Calu3 (cell line): Measurements from ENCODE around the gene SIGLEC1. TPM values are rescaled to one million over a fixed set of nuclear protein-coding genes. Genes with fewer than 3 reads are reported as not detected.

Source experiments
- BruUV-seq: library from RNA; stranded (reverse); fragments of 400-500 nt; replicated peaks from 2 replicates; lab custom pipeline; 2021; lab: Mats Ljungman, UMichigan
- CTCF ChIA-PET: fragments of 300-600 bp; sonication (Branson Sonifier 250); formaldehyde crosslinking; loops from one replicate; lab custom pipeline; 2022; ENCODE audit warnings: antibody characterized with exemption; lab: Charles Lee
- DNase-seq: peaks from one replicate; pipeline ENCODE4 v3.0.0; 2022
- H3K27ac Mint-ChIP-seq: one replicate; pipeline ENCODE4 v1.8.0; 2022; ENCODE audit warnings: mixed read lengths; ENCODE audit not compliant: unreplicated experiment
- H3K27me3 Mint-ChIP-seq: one replicate; pipeline ENCODE4 v1.8.0; 2022; ENCODE audit warnings: mixed read lengths; ENCODE audit not compliant: unreplicated experiment
- H3K36me3 Mint-ChIP-seq: one replicate; pipeline ENCODE4 v1.8.0; 2022; ENCODE audit warnings: mild to moderate bottlenecking, moderate library complexity, mixed read lengths; ENCODE audit not compliant: insufficient read depth, unreplicated experiment
- H3K4me1 Mint-ChIP-seq: one replicate; pipeline ENCODE4 v1.8.0; 2022; ENCODE audit warnings: mild to moderate bottlenecking, low read depth, mixed read lengths; ENCODE audit not compliant: unreplicated experiment
- H3K4me3 Mint-ChIP-seq: one replicate; pipeline ENCODE4 v1.8.0; 2022; ENCODE audit warnings: mild to moderate bottlenecking, low read depth, moderate library complexity, mixed read lengths; ENCODE audit not compliant: unreplicated experiment
- H3K9me3 Mint-ChIP-seq: one replicate; pipeline ENCODE4 v1.8.0; 2022; ENCODE audit warnings: low read depth, mixed read lengths; ENCODE audit not compliant: unreplicated experiment
- intact Hi-C: fragments of 100-400 bp; cut with micrococcal nuclease; formaldehyde crosslinking; loops from one replicate; pipeline ENCODE4 v1.10.0; 2022; ENCODE audit not compliant: unreplicated experiment
- total RNA-seq: library from RNA; stranded (reverse); gene quantifications from 2 replicates; pipeline ENCODE4 v1.2.3, GENCODE V29; 2022
- TF ChIP-seq, protein P1 (sequence below): fragments of 200-600 bp; IDR thresholded peaks from one replicate; pipeline ENCODE4 v1.8.0; 2022; ENCODE audit warnings: antibody characterized with exemption; ENCODE audit not compliant: unreplicated experiment

Gene SIGLEC1
- total RNA-seq, 1 experiment from 2014 or later, result not detected

DNA sequence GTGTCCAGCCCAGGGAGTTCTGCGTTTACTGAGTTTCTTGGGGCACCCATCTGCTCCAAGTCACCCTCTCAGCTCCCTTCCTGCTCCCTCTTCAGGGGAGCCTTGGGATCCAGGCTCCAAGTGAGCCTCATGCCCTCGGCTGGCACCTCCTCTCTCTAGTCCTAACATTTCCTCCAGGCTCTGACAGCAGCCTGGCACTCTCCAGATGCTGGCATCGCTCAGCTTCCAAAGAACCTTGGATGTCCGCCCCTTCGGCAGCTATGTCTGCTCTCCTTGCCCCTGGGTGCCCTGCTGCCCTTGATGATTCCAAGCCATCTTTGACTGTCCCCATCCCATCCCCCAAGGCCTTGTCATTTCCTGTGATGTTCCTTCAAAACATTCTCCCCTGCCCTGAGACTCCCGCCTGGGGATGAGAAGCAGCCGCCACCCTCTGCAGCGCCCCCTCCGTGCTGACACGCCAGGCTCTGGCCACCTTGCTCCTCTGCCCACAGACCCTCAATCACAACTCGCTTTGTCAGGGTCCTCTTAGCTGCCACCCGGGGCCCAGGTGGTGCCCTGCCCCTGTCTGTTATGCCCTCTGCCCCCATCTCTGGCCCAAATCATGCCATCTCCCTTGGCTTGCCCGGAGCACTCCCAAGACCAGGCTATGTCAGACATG lies 42.6 kb downstream of the SIGLEC1 start:
- H3K9me3 Mint-ChIP-seq, result no peaks in the 10 kb centered on the region
- no TSS peak for BruUV-seq
- no peak for DNase-seq
- intact Hi-C loops, result no loop called here
- H3K4me3 Mint-ChIP-seq, result no peak overlapping the region
- CTCF ChIA-PET, result no interaction called here
- H3K27ac Mint-ChIP-seq, result no peak overlapping the region
- no peaks in the 10 kb centered on the region for H3K36me3 Mint-ChIP-seq
- H3K27me3 Mint-ChIP-seq, result peaks cover 53% of the 10 kb centered on the region
- H3K4me1 Mint-ChIP-seq, result no peaks in the 10 kb centered on the region
- TF ChIP-seq, protein P1, sequence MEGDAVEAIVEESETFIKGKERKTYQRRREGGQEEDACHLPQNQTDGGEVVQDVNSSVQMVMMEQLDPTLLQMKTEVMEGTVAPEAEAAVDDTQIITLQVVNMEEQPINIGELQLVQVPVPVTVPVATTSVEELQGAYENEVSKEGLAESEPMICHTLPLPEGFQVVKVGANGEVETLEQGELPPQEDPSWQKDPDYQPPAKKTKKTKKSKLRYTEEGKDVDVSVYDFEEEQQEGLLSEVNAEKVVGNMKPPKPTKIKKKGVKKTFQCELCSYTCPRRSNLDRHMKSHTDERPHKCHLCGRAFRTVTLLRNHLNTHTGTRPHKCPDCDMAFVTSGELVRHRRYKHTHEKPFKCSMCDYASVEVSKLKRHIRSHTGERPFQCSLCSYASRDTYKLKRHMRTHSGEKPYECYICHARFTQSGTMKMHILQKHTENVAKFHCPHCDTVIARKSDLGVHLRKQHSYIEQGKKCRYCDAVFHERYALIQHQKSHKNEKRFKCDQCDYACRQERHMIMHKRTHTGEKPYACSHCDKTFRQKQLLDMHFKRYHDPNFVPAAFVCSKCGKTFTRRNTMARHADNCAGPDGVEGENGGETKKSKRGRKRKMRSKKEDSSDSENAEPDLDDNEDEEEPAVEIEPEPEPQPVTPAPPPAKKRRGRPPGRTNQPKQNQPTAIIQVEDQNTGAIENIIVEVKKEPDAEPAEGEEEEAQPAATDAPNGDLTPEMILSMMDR, result no peak

DNA sequence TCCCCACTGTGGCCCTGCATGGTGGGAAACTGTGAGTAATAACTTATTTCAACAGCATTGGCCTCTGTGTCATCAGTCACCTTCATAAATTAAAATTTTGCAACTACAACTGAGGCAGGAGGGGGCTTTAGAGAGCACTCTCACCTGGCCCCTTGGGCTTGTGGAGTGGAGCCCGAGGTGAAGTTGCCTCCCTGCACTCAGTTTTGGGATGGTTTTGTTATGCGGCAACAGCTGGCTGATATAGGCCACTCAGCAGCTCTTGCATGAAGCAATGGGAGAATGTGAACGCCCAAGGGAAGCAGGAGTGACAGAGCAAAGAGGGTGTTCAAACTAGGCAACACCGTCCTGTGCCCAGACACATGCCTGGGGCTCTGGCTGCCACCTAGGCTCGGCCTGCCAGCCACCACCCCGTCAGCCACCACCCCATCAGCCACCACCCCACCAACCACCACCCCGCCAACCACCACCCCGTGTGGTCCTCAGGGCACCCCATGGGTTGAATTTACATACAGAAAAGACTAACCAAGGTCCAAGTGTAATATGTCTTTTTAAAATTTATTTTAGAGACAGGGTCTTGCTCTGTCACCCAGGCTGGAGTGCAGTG lies 44.9 kb downstream of the SIGLEC1 start:
- intact Hi-C loops, result no loop called here
- TF ChIP-seq, protein P1, result no peak
- Mint-ChIP-seq H3K27me3 (peaks cover 62% of the 10 kb centered on the region), H3K4me3 (no peak overlapping the region), H3K4me1 (no peaks in the 10 kb centered on the region), H3K36me3 (no peaks in the 10 kb centered on the region), H3K27ac (no peak overlapping the region), H3K9me3 (no peaks in the 10 kb centered on the region)
- CTCF ChIA-PET, result no interaction called here
- BruUV-seq, result no TSS peak
- no peak for DNase-seq

DNA sequence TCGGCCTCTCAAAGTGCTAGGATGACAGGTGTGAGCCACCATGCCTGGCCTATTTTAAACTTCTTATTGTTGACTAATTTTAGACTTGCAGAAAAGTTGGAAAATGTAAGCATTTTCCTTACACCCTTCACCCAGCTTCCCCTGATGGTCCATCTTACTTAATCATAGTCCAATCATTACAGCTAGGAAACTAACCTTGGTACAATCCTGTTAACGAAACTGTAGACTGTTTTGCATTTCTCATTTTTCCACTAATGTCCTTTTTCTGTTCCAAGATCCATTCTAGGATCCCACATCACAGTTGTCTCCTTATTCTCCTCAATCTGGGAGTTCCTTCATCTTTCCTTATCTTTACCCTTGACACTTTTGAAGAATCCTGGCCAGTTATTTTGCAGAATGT lies 48.5 kb downstream of the SIGLEC1 start:
- Mint-ChIP-seq H3K9me3 (no peaks in the 10 kb centered on the region), H3K27ac (no peak overlapping the region), H3K4me1 (no peaks in the 10 kb centered on the region), H3K36me3 (no peaks in the 10 kb centered on the region), H3K4me3 (no peak overlapping the region), H3K27me3 (peaks cover 47% of the 10 kb centered on the region)
- BruUV-seq, result no TSS peak
- CTCF ChIA-PET, result no interaction called here
- intact Hi-C loops, result no loop called here
- TF ChIP-seq, protein P1, result no peak
- DNase-seq, result no peak

DNA sequence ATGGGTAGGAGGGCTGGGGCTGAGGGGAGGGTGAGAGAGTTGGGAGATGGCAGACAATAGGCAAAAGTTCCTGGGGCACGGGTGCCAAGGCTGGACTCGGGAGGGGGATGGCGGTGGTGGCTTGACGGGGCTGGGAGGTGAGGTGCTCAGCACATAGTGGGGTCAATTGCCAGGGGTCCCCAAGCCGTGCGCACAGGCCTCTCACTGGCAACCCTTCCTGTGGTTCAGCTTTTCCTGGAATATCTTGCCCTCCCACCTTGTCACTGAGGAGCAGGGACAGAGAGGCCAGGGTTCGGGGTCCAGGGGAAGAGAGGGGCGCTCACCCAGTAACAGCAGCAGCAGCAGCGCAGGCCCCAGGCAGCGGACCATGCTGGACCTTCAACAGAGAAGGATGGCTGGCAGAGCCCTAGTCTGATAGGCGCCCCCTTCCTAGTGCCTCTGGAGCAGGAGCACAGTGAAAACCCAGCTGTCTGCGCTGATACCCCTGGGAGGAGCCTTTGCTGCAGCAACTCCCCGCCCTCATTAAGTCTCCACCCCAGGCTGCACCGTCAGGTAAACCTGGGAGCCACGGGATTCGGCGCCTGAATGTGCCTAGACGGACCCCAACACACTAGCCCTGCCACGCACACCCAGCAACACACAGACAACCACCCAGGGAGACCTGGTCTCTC lies 49.2 kb downstream of the SIGLEC1 start, which contains the start of gene GFRA4:
TSS of gene GFRA4 (minus strand) at position 369 of the 671 bp plus-strand sequence. CDS start at position 369, 0 bp downstream.
- no peak within 1 kb of the TSS for H3K27ac Mint-ChIP-seq
- H3K4me1 Mint-ChIP-seq, result no peaks in the 10 kb centered on the region
- CTCF ChIA-PET, result no interaction called here
- no TSS peak for BruUV-seq
- H3K9me3 Mint-ChIP-seq, result no peaks in the 10 kb centered on the region
- H3K36me3 Mint-ChIP-seq, result no peaks in the 10 kb centered on the region
- peaks cover 47% of the 10 kb centered on the region for H3K27me3 Mint-ChIP-seq
- TF ChIP-seq, protein P1, result no peak
- no peak for DNase-seq
- intact Hi-C loops, result no loop called here
- no peak within 1 kb of the TSS for H3K4me3 Mint-ChIP-seq

Other genes starting within 250 kb of the SIGLEC1 start
- gene ATRN, start 241.6 kb downstream of the SIGLEC1 start, total RNA-seq, result 23.9 and 28.3 TPM in 2 replicates
- not detected in 2 replicates for gene GFRA4, start 49.2 kb downstream of the SIGLEC1 start, total RNA-seq
- not detected in 2 replicates for gene ADAM33, start 30.6 kb downstream of the SIGLEC1 start, total RNA-seq
- not detected in 2 replicates for gene HSPA12B, start 20.1 kb upstream of the SIGLEC1 start, total RNA-seq
- gene ADISSP, start 55.2 kb upstream of the SIGLEC1 start, total RNA-seq, result 27.3 and 29.0 TPM in 2 replicates
- gene SPEF1, start 68.8 kb upstream of the SIGLEC1 start, total RNA-seq, result 0.28 TPM in 1 of 2 replicates, not detected in the other
- 44.7 and 44.9 TPM in 2 replicates for gene CENPB, start 74.1 kb upstream of the SIGLEC1 start, total RNA-seq
- 69.6 and 75.0 TPM in 2 replicates for gene CDC25B, start 83.7 kb upstream of the SIGLEC1 start, total RNA-seq
- 7.2 and 9.5 TPM in 2 replicates for gene AP5S1, start 107.9 kb upstream of the SIGLEC1 start, total RNA-seq
- gene MAVS, start 134.2 kb upstream of the SIGLEC1 start, total RNA-seq, result 29.8 and 32.1 TPM in 2 replicates
- gene PANK2, start 176.8 kb upstream of the SIGLEC1 start, total RNA-seq, result 37.9 TPM in 2 replicates